RWPE2 (cell line): ENCODE measurements around the gene MAPK14.

Source experiments
- ATAC-seq: fragments of 200-7000 bp; cut with Tn5 transposase; 3 replicates; pipeline ENCODE4 v1.9.1; 2021; ENCODE audit warnings: low read depth
- DNase-seq: peaks from one replicate; pipeline ENCODE4 v3.0.0-alpha.2; 2020; ENCODE audit warnings: low spot score
- H3K27ac ChIP-seq: fragments of 450-650 bp; 2 replicates; pipeline ENCODE4 v1.5.1; 2017; ENCODE audit warnings: mild to moderate bottlenecking; ENCODE audit not compliant: poor library complexity, severe bottlenecking
- H3K27me3 ChIP-seq: fragments of 250-450 bp; sonication (Bioruptor Pico); 2 replicates; pipeline ENCODE4 v1.5.1; 2021; ENCODE audit warnings: mild to moderate bottlenecking, moderate library complexity; ENCODE audit not compliant: insufficient read depth, poor library complexity, severe bottlenecking
- H3K36me3 ChIP-seq: fragments of 250-450 bp; sonication (Bioruptor Pico); 2 replicates; pipeline ENCODE4 v1.5.1; 2020; ENCODE audit warnings: low read depth, mild to moderate bottlenecking, moderate library complexity
- H3K4me1 ChIP-seq: fragments of 250-450 bp; sonication (Bioruptor Pico); 2 replicates; pipeline ENCODE4 v1.5.1; 2021; ENCODE audit warnings: mild to moderate bottlenecking, moderate library complexity; ENCODE audit not compliant: insufficient read depth, poor library complexity, severe bottlenecking
- H3K4me3 ChIP-seq: fragments of 250-450 bp; sonication (Bioruptor Pico); 2 replicates; pipeline ENCODE4 v1.5.1; 2021; ENCODE audit warnings: mild to moderate bottlenecking, moderate library complexity; ENCODE audit not compliant: severe bottlenecking
- H3K9me3 ChIP-seq: fragments of 250-450 bp; sonication (Bioruptor Pico); 2 replicates; pipeline ENCODE4 v1.5.1; 2021; ENCODE audit warnings: mild to moderate bottlenecking, moderate library complexity; ENCODE audit not compliant: severe bottlenecking
- TF ChIP-seq, protein P1 (sequence below): fragments of 450-650 bp; IDR thresholded peaks from one replicate; pipeline ENCODE4 v1.5.1; 2017; ENCODE audit warnings: mild to moderate bottlenecking, moderate library complexity; ENCODE audit not compliant: poor library complexity, severe bottlenecking

MAPK14 gene

GRCh38 chr6:36094753-36095496 lies 67.3 kb downstream of the MAPK14 start:
- Histone ChIP-seq H3K9me3 (no peaks in the 10 kb centered on the region), H3K27ac (peak overlapping the region; percentile 23), H3K27me3 (no peaks in the 10 kb centered on the region), H3K4me3 (no peak overlapping the region), H3K36me3 (peaks cover 36% of the 10 kb centered on the region), H3K4me1 (no peaks in the 10 kb centered on the region)
- ATAC-seq, result peak; percentile 95
- TF ChIP-seq, protein P1, sequence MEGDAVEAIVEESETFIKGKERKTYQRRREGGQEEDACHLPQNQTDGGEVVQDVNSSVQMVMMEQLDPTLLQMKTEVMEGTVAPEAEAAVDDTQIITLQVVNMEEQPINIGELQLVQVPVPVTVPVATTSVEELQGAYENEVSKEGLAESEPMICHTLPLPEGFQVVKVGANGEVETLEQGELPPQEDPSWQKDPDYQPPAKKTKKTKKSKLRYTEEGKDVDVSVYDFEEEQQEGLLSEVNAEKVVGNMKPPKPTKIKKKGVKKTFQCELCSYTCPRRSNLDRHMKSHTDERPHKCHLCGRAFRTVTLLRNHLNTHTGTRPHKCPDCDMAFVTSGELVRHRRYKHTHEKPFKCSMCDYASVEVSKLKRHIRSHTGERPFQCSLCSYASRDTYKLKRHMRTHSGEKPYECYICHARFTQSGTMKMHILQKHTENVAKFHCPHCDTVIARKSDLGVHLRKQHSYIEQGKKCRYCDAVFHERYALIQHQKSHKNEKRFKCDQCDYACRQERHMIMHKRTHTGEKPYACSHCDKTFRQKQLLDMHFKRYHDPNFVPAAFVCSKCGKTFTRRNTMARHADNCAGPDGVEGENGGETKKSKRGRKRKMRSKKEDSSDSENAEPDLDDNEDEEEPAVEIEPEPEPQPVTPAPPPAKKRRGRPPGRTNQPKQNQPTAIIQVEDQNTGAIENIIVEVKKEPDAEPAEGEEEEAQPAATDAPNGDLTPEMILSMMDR, result peak; percentile 97
- no peak for DNase-seq

GRCh38 chr6:36095497-36096391 lies 68.1 kb downstream of the MAPK14 start:
- no peaks in the 10 kb centered on the region for H3K4me1 ChIP-seq
- no peak overlapping the region for H3K4me3 ChIP-seq
- TF ChIP-seq, protein P1, result peak; percentile 80
- ATAC-seq (no peak), DNase-seq (no peak)
- no peak overlapping the region for H3K27ac ChIP-seq
- no peaks in the 10 kb centered on the region for H3K9me3 ChIP-seq
- H3K27me3 ChIP-seq, result no peaks in the 10 kb centered on the region
- peaks cover 44% of the 10 kb centered on the region for H3K36me3 ChIP-seq

GRCh38 chr6:36098253-36098919 lies 70.8 kb downstream of the MAPK14 start:
- no peaks in the 10 kb centered on the region for H3K4me1 ChIP-seq
- no peak for ATAC-seq
- H3K27ac ChIP-seq, result no peak overlapping the region
- H3K36me3 ChIP-seq, result peaks cover 57% of the 10 kb centered on the region
- TF ChIP-seq, protein P1, result no peak
- H3K4me3 ChIP-seq, result no peak overlapping the region
- no peak for DNase-seq
- H3K9me3 ChIP-seq, result no peaks in the 10 kb centered on the region
- H3K27me3 ChIP-seq, result no peaks in the 10 kb centered on the region

GRCh38 chr6:36098920-36099647 lies 71.5 kb downstream of the MAPK14 start:
- Histone ChIP-seq H3K36me3 (peaks cover 62% of the 10 kb centered on the region), H3K4me3 (no peak overlapping the region), H3K27me3 (no peaks in the 10 kb centered on the region), H3K9me3 (no peaks in the 10 kb centered on the region), H3K4me1 (no peaks in the 10 kb centered on the region), H3K27ac (no peak overlapping the region)
- ATAC-seq, result no peak
- no peak for DNase-seq
- TF ChIP-seq, protein P1, result no peak
